ENCODE data around the gene NRG2.

Gene NRG2

GRCh38 chr5:139838381-139839197, 204.5 kb downstream of the NRG2 start:
- Histone ChIP-seq H3K9me3 (ENCODE audit: severe bottlenecking) (no peaks in the 10 kb centered on the region), H3K4me3 (ENCODE audit: low read depth, low read length) (no peak overlapping the region), H3K27me3 (ENCODE audit: insufficient read depth, low read depth, severe bottlenecking) (no peaks in the 10 kb centered on the region), H3K27ac (no peak overlapping the region), H3K36me3 (no peaks in the 10 kb centered on the region)
- DNase-seq = no peak
- TF ChIP-seq CTCF (IDR thresholded peaks at IDR 0.05; ENCODE audit: low read depth, low read length) = no peak

GRCh38 chr5:139837711-139838380, 205.3 kb downstream of the NRG2 start:
- no peak overlapping the region for H3K27ac ChIP-seq
- TF ChIP-seq CTCF (IDR thresholded peaks at IDR 0.05; ENCODE audit: low read depth, low read length) = no peak
- DNase-seq = no peak
- H3K27me3 ChIP-seq (ENCODE audit: insufficient read depth, low read depth, severe bottlenecking) = no peaks in the 10 kb centered on the region
- no peak overlapping the region for H3K4me3 ChIP-seq (ENCODE audit: low read depth, low read length)
- no peaks in the 10 kb centered on the region for H3K36me3 ChIP-seq
- no peaks in the 10 kb centered on the region for H3K9me3 ChIP-seq (ENCODE audit: severe bottlenecking)

GRCh38 chr5:139836469-139837208, 206.5 kb downstream of the NRG2 start:
- H3K36me3 ChIP-seq = no peaks in the 10 kb centered on the region
- no peaks in the 10 kb centered on the region for H3K9me3 ChIP-seq (ENCODE audit: severe bottlenecking)
- no peak for DNase-seq
- TF ChIP-seq CTCF (IDR thresholded peaks at IDR 0.05; ENCODE audit: low read depth, low read length) = no peak
- no peak overlapping the region for H3K27ac ChIP-seq
- no peaks in the 10 kb centered on the region for H3K27me3 ChIP-seq (ENCODE audit: insufficient read depth, low read depth, severe bottlenecking)
- H3K4me3 ChIP-seq (ENCODE audit: low read depth, low read length) = no peak overlapping the region

- no peaks in the 10 kb centered on the region for H3K36me3 ChIP-seq
- no peak for TF ChIP-seq CTCF (IDR thresholded peaks at IDR 0.05; ENCODE audit: low read depth, low read length)
- H3K27ac ChIP-seq = no peak overlapping the region
- no peaks in the 10 kb centered on the region for H3K9me3 ChIP-seq (ENCODE audit: severe bottlenecking)
- no peak for DNase-seq
- no peaks in the 10 kb centered on the region for H3K27me3 ChIP-seq (ENCODE audit: insufficient read depth, low read depth, severe bottlenecking)
- no peak overlapping the region for H3K4me3 ChIP-seq (ENCODE audit: low read depth, low read length)
Observed at GRCh38 chr5:139835656-139836055, 207.4 kb downstream of the NRG2 start.

GRCh38 chr5:139833525-139833924, 209.6 kb downstream of the NRG2 start:
- no peaks in the 10 kb centered on the region for H3K9me3 ChIP-seq (ENCODE audit: severe bottlenecking)
- TF ChIP-seq CTCF (IDR thresholded peaks at IDR 0.05; ENCODE audit: low read depth, low read length) = no peak
- H3K27me3 ChIP-seq (ENCODE audit: insufficient read depth, low read depth, severe bottlenecking) = no peaks in the 10 kb centered on the region
- no peak overlapping the region for H3K4me3 ChIP-seq (ENCODE audit: low read depth, low read length)
- H3K27ac ChIP-seq = no peak overlapping the region
- no peak for DNase-seq
- H3K36me3 ChIP-seq = no peaks in the 10 kb centered on the region

Data from WERI-Rb-1 (cell line).